Measurements from ENCODE around the gene ZNRF2.

Gene ZNRF2

DNA sequence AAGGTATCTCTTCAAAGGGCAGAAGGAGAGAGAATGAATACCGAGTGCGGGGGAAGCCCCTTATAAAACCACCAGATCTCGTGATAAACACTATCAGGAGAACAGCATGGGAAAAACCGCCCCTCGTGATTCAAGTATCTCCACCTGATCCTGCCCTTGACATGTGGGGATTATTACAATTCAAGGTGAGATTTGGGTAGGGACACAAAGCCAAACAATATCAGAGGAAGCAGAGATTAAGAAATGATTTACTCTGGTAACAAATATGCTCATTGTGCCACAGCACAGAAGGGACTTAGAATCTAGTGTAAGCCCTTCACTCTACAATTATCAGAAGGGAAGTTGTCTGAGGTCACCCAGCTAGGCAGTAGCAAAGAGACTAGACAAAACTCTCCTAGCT, 40.1 kb upstream of the ZNRF2 start:
- H3K27ac Mint-ChIP-seq = no peak overlapping the region
- TF ChIP-seq, protein P1, sequence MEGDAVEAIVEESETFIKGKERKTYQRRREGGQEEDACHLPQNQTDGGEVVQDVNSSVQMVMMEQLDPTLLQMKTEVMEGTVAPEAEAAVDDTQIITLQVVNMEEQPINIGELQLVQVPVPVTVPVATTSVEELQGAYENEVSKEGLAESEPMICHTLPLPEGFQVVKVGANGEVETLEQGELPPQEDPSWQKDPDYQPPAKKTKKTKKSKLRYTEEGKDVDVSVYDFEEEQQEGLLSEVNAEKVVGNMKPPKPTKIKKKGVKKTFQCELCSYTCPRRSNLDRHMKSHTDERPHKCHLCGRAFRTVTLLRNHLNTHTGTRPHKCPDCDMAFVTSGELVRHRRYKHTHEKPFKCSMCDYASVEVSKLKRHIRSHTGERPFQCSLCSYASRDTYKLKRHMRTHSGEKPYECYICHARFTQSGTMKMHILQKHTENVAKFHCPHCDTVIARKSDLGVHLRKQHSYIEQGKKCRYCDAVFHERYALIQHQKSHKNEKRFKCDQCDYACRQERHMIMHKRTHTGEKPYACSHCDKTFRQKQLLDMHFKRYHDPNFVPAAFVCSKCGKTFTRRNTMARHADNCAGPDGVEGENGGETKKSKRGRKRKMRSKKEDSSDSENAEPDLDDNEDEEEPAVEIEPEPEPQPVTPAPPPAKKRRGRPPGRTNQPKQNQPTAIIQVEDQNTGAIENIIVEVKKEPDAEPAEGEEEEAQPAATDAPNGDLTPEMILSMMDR (IDR thresholded peaks at IDR 0.05) = no peak
- H3K27me3 Mint-ChIP-seq (ENCODE audit: low read depth, poor library complexity) = peaks cover 5% of the 10 kb centered on the region
- no peak overlapping the region for H3K4me3 Mint-ChIP-seq
- no peak for DNase-seq
- H3K36me3 Mint-ChIP-seq (ENCODE audit: low read depth) = no peaks in the 10 kb centered on the region
- H3K4me1 Mint-ChIP-seq = peaks cover 25% of the 10 kb centered on the region
- H3K9me3 Mint-ChIP-seq = no peaks in the 10 kb centered on the region

DNA sequence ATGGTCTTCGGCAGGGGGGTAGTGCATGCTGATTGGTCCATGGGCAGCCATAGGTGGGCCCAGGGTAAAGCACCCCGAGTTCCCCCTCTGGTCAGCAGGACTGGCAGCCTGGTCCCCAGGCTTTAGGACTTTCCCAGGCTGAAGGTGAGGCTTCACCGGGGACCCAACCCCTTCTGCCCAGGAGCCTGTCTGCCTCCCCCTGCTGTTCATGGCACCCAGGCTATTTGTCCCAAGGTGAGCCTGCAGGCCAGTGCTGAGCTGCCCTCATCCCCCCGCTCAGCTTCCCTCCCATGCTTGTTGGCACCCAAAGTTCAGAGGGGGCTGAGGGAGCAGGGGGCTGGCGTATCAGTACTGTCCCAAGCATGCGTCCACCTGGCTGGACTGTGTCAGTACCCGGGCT, 38.5 kb upstream of the ZNRF2 start:
- H3K27me3 Mint-ChIP-seq (ENCODE audit: low read depth, poor library complexity) = peaks cover 5% of the 10 kb centered on the region
- peaks cover 18% of the 10 kb centered on the region for H3K4me1 Mint-ChIP-seq
- H3K9me3 Mint-ChIP-seq = no peaks in the 10 kb centered on the region
- H3K36me3 Mint-ChIP-seq (ENCODE audit: low read depth) = no peaks in the 10 kb centered on the region
- no peak overlapping the region for H3K27ac Mint-ChIP-seq
- no peak overlapping the region for H3K4me3 Mint-ChIP-seq
- DNase-seq = no peak
- TF ChIP-seq, protein P1 (IDR thresholded peaks at IDR 0.05) = no peak

DNA sequence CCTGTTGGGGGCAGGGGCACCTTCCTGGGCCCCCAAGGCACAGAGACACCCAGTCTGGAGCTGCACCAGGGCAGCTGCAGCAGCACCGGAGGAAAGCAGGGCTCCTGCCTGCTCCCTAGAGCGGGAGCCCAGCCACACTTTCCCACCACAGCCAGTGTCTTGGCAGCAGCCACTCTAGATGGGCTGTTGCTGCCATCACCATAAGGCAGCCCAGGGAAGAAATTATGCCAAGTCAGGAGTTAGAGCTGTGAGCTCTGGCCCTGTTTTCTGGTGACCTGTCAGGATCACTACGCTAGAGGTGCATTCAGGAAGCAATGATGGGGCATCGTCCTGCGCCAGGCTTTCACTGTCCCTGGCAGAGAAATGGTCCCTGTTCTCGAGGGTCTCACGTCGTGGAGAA, 38.0 kb upstream of the ZNRF2 start:
- TF ChIP-seq, protein P1 (IDR thresholded peaks at IDR 0.05) = no peak
- no peaks in the 10 kb centered on the region for H3K9me3 Mint-ChIP-seq
- H3K4me1 Mint-ChIP-seq = peaks cover 18% of the 10 kb centered on the region
- no peak overlapping the region for H3K27ac Mint-ChIP-seq
- H3K36me3 Mint-ChIP-seq (ENCODE audit: low read depth) = no peaks in the 10 kb centered on the region
- DNase-seq = no peak
- H3K4me3 Mint-ChIP-seq = no peak overlapping the region
- peaks cover 5% of the 10 kb centered on the region for H3K27me3 Mint-ChIP-seq (ENCODE audit: low read depth, poor library complexity)

DNA sequence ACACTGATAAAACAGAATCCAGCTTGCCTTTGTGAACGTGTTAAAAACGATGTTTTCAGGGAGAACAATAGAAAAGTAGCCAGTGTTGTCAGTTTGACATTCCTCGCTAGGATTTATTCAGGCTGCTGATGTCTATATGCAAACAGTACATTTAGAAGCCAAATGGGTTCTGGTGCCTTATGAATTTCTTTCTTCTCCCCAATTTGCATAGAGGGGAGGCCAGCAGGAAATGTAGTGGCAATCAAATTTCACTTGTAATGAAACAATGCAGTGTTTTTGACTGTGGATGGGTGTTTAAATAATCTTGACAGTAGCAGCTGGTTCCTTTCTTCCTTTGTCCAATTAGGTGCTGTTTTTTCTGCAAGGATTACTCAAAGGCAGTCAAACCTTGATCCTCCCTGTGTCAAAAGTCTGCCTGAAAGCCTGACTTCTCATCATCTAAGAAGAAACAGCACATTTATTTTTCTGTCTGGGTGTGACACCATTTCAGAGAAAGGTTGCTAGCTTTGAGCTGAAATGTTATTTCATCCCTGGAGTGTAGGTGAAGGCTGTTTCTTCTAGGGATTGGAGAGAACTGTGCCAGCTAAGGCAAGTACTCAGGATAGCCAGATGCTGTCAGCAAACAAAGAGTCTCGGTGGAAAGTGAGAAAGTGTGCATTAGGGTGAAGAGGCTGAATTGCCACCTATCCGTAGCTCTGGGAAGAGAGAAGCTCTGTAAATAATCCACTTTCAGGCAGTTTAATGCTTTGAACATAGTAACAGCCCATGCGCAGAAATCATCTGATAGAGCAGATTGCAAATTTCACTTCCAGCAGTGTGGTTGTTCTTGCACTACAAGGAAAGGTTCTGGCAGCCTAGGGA, 36.6 kb upstream of the ZNRF2 start:
- peak overlapping the region; percentile 7 for H3K4me3 Mint-ChIP-seq
- no peaks in the 10 kb centered on the region for H3K36me3 Mint-ChIP-seq (ENCODE audit: low read depth)

DNA sequence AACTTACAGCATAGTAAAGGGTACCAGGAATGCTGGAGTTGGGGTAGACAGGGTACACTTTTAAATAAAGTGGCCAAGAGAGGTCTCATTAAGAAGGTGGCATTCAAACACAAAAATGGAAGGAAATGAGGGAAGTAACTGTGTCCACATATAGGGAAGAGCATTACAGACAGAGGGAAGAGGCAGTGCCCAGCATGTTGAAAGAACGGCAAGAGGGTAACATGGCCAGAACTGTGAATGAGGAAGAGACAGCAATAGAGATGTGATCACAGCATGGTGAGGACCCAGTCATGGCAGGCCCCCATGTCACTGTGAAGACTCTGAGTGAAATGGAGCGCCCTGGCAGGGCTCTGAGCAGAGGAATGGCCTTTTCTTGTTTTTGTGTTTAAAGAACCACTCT, 35.1 kb upstream of the ZNRF2 start:
- DNase-seq = no peak
- Mint-ChIP-seq H3K4me1 (peaks cover 18% of the 10 kb centered on the region), H3K9me3 (no peaks in the 10 kb centered on the region), H3K27me3 (ENCODE audit: low read depth, poor library complexity) (peaks cover 3% of the 10 kb centered on the region), H3K4me3 (no peak overlapping the region), H3K36me3 (ENCODE audit: low read depth) (no peaks in the 10 kb centered on the region), H3K27ac (no peak overlapping the region)
- TF ChIP-seq, protein P1 (IDR thresholded peaks at IDR 0.05) = no peak

More for the DNA sequence above, 36.6 kb upstream of the ZNRF2 start:
- TF ChIP-seq, protein P1 (IDR thresholded peaks at IDR 0.05) = no peak
- H3K9me3 Mint-ChIP-seq = no peaks in the 10 kb centered on the region
- no peak for DNase-seq
- peaks cover 18% of the 10 kb centered on the region for H3K4me1 Mint-ChIP-seq
- no peak overlapping the region for H3K27ac Mint-ChIP-seq
- peaks cover 5% of the 10 kb centered on the region for H3K27me3 Mint-ChIP-seq (ENCODE audit: low read depth, poor library complexity)
